Uterus (tissue), 2 donors: ENCODE measurements around the gene LSS.

Source experiments
- CTCF ChIP-seq, 4 experiments: fragments of 200-600 bp in 2 of 4; fragments of 450-650 bp in 2 of 4; sonication (generic) in 2 of 4; IDR thresholded peaks; one replicate each; pipeline ENCODE4 v1.5.1; 2016 to 2019; ENCODE audit warnings: antibody characterized with exemption in 4 of 4, mild to moderate bottlenecking in 2 of 4, moderate library complexity in 1 of 4
- POLR2A ChIP-seq, 2 donors: fragments of 450-650 bp; IDR thresholded peaks; one replicate each; pipeline ENCODE4 v1.6.1; 2016; ENCODE audit warnings: antibody characterized with exemption in 2 of 2, mild to moderate bottlenecking in 1 of 2, moderate library complexity in 1 of 2

GRCh38 chr21:46190491-46191131 lies 38.0 kb downstream of the LSS start:
- TF ChIP-seq CTCF (IDR thresholded peaks at IDR 0.05) (no peak), POLR2A (IDR thresholded peaks at IDR 0.05) (no peak)
